ENCODE results near the gene RALGDS. TPM values are rescaled to one million over a fixed set of nuclear protein-coding genes. Genes with fewer than 3 reads are reported as not detected.

The RALGDS gene
- total RNA-seq, 4 donors from 2014 or later, result 53.4 to 71.1 (median 55.3) TPM

GRCh38 chr9:133051966-133052539 lies 69.0 kb downstream of the RALGDS start:
- WGBS, 2 donors, result 78 to 89% methylated on average over 4 to 7 of the region's 9 CpGs
- peaks cover 46 to 100% (median 55%) of the 10 kb centered on the region in 3 donors for H3K36me3 ChIP-seq
- intact Hi-C loops (cut with DNase I), result loop anchor here (5.0 kb wide), 1 partner anchor 90 kb away; no protein-coding TSS in a partner anchor

GRCh38 chr9:133051281-133051900 lies 69.6 kb downstream of the RALGDS start:
- TF ChIP-seq, protein P1, sequence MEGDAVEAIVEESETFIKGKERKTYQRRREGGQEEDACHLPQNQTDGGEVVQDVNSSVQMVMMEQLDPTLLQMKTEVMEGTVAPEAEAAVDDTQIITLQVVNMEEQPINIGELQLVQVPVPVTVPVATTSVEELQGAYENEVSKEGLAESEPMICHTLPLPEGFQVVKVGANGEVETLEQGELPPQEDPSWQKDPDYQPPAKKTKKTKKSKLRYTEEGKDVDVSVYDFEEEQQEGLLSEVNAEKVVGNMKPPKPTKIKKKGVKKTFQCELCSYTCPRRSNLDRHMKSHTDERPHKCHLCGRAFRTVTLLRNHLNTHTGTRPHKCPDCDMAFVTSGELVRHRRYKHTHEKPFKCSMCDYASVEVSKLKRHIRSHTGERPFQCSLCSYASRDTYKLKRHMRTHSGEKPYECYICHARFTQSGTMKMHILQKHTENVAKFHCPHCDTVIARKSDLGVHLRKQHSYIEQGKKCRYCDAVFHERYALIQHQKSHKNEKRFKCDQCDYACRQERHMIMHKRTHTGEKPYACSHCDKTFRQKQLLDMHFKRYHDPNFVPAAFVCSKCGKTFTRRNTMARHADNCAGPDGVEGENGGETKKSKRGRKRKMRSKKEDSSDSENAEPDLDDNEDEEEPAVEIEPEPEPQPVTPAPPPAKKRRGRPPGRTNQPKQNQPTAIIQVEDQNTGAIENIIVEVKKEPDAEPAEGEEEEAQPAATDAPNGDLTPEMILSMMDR (IDR thresholded peaks at IDR 0.05), result no peak
- no peak for TF ChIP-seq POLR2A (IDR thresholded peaks at IDR 0.05)
- Histone ChIP-seq H3K4me3 (no peak overlapping the region), H3K36me3 (peaks cover 52 to 100% (median 57%) of the 10 kb centered on the region in 3 donors), H3K9me3 (no peaks in the 10 kb centered on the region), H3K27ac (no peak overlapping the region), H3K27me3 (no peaks in the 10 kb centered on the region), H3K4me1 (peaks cover 5 to 14% (median 8%) of the 10 kb centered on the region in 3 donors)
- 95 to 96% methylated on average over 6 to 10 of the region's 20 CpGs for WGBS, 2 donors
- no peak for DNase-seq
- intact Hi-C loops (cut with DNase I), result loop anchor here (5.0 kb wide), 1 partner anchor 91 kb away; no protein-coding TSS in a partner anchor

More at GRCh38 chr9:133051966-133052539, 69.0 kb downstream of the RALGDS start:
- H3K4me1 ChIP-seq, result peaks cover 9 to 21% (median 11%) of the 10 kb centered on the region in 3 donors
- H3K27me3 ChIP-seq, result no peaks in the 10 kb centered on the region
- no peaks in the 10 kb centered on the region for H3K9me3 ChIP-seq
- no peak for TF ChIP-seq POLR2A (IDR thresholded peaks at IDR 0.05)
- TF ChIP-seq, protein P1 (IDR thresholded peaks at IDR 0.05), result no peak
- no peak overlapping the region for H3K4me3 ChIP-seq
- no peak overlapping the region for H3K27ac ChIP-seq
- DNase-seq, result no peak

DNA sequence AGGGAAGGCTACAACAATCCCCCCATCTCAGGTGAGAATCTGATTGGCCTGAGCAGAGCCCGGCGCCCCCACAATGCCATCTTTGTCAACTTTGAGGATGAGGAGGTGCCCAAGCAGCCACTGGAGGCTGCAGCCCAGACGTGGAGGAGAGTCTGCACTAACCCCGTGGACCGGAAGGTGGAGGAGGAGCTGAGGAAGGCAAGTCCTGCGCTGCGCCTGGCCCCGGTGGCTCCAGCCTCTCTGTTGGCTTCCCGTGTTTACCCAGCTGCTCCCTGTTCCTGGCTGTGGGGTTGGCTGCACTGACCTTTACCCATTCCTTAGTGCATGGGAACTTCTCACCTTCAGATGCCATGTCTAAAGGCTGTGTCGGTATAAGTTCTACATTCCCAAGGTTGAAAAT lies 70.3 kb downstream of the RALGDS start:
- H3K27me3 ChIP-seq, result no peaks in the 10 kb centered on the region
- no peak for DNase-seq
- WGBS, 2 donors, result 68 to 95% methylated on average over 7 of the region's 10 CpGs
- H3K27ac ChIP-seq, result no peak overlapping the region
- intact Hi-C loops (cut with DNase I), result loop anchor here (5.0 kb wide), 1 partner anchor 92 kb away; no protein-coding TSS in a partner anchor
- no peaks in the 10 kb centered on the region for H3K9me3 ChIP-seq
- TF ChIP-seq, protein P1 (IDR thresholded peaks at IDR 0.05), result no peak
- no peak for TF ChIP-seq POLR2A (IDR thresholded peaks at IDR 0.05)
- peaks cover 52 to 100% (median 62%) of the 10 kb centered on the region in 3 donors for H3K36me3 ChIP-seq
- peaks cover 0 to 8% (median 3%) of the 10 kb centered on the region in 3 donors for H3K4me1 ChIP-seq
- no peak overlapping the region for H3K4me3 ChIP-seq

GRCh38 chr9:133050142-133050541 lies 70.9 kb downstream of the RALGDS start:
- TF ChIP-seq, protein P1 (IDR thresholded peaks at IDR 0.05), result no peak
- TF ChIP-seq POLR2A (IDR thresholded peaks at IDR 0.05), result no peak
- WGBS, 2 donors, result 51 to 58% methylated on average over 6 of the region's 6 CpGs
- Histone ChIP-seq H3K4me1 (peaks cover 0 to 2% (median 0%) of the 10 kb centered on the region in 3 donors), H3K27ac (no peak overlapping the region), H3K27me3 (no peaks in the 10 kb centered on the region), H3K4me3 (no peak overlapping the region), H3K9me3 (no peaks in the 10 kb centered on the region), H3K36me3 (peaks cover 51 to 100% (median 68%) of the 10 kb centered on the region in 3 donors)
- intact Hi-C loops (cut with DNase I), result loop anchor here (5.0 kb wide), 1 partner anchor 92 kb away; no protein-coding TSS in a partner anchor
- DNase-seq, result no peak

DNA sequence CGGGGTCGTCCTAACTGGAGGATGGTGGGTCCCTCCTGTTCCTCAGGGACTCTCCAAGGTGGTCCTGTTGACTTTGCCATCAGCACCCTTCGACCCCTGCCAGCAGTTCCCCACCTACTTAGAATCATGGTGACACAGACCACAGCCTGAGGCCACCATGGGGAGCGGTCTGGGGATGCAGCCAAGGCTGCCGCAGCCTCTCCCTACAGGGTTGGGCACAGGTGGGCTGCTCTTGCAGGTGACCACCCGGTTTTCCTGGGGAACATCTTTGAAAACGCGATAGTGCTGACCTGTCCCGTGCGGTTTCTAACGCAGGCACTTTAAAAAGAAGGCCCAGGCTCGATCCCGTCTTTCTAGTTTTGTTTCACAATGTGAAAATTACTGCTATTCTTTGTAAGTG lies 72.0 kb downstream of the RALGDS start:
- peaks cover 41 to 100% (median 68%) of the 10 kb centered on the region in 3 donors for H3K36me3 ChIP-seq
- no peaks in the 10 kb centered on the region for H3K4me1 ChIP-seq
- intact Hi-C loops (cut with DNase I), result no loop called here
- H3K4me3 ChIP-seq, result no peak overlapping the region
- H3K9me3 ChIP-seq, result no peaks in the 10 kb centered on the region
- H3K27me3 ChIP-seq, result no peaks in the 10 kb centered on the region
- no peak for DNase-seq
- no peak overlapping the region for H3K27ac ChIP-seq
- TF ChIP-seq, protein P1 (IDR thresholded peaks at IDR 0.05), result no peak
- no peak for TF ChIP-seq POLR2A (IDR thresholded peaks at IDR 0.05)
- WGBS, 2 donors, result 84 to 87% methylated on average over 12 to 13 of the region's 13 CpGs

Measured in esophagus squamous epithelium (tissue), 5 donors.